Muscle layer of colon (tissue), 2 donors: Measurements from ENCODE around the gene CEP170B.

Experiments used
- H3K27ac ChIP-seq: one replicate; pipeline ENCODE4 v1.7.0; 2013; ENCODE audit warnings: low read depth, mild to moderate bottlenecking, low read length, moderate library complexity
- H3K27me3 ChIP-seq, 2 donors: one replicate each; pipeline ENCODE4 v1.7.0; 2013; ENCODE audit warnings: low read length in 2 of 2, mild to moderate bottlenecking in 2 of 2; ENCODE audit not compliant: insufficient read depth in 2 of 2, control insufficient read depth in 1 of 2
- H3K36me3 ChIP-seq: one replicate; pipeline ENCODE4 v1.7.0; 2013; ENCODE audit warnings: mild to moderate bottlenecking, low read length; ENCODE audit not compliant: insufficient read depth
- H3K4me1 ChIP-seq: one replicate; pipeline ENCODE4 v1.7.0; 2013; ENCODE audit warnings: mild to moderate bottlenecking, low read length; ENCODE audit not compliant: insufficient read depth
- H3K4me3 ChIP-seq, 2 donors: one replicate each; pipeline ENCODE4 v1.7.0; 2013; ENCODE audit warnings: low read length in 2 of 2, low read depth in 1 of 2, mild to moderate bottlenecking in 1 of 2, moderate library complexity in 1 of 2
- H3K9ac ChIP-seq: one replicate; pipeline ENCODE4 v1.7.0; 2013; ENCODE audit warnings: low read length
- H3K9me3 ChIP-seq: one replicate; pipeline ENCODE4 v1.7.0; 2013; ENCODE audit warnings: mild to moderate bottlenecking, low read length
- donor health status: abdominal sarcoma.
- donor health status: Adenocarcinoma of cecum.

CEP170B gene

DNA sequence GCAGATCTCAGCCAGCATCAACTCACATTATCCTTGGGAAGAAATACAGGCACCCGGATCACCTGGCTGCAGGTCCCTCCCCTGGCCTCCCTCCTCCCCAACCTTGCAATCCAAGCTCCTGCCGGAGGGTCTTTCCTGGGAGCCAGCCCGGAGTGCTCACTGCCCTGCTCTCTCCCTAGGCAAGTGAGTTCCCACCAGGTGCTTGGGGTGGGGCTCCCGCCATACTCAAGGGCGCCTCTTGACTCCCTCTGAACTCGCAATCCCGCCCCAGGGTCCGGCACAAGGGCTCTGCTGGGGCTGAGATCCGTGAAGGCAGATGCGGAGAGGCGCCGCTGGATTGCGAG, 1.2 kb upstream of the CEP170B start:
- Histone ChIP-seq H3K4me1 (peaks cover 9% of the 10 kb centered on the region), H3K4me3 (no peak overlapping the region), H3K27me3 (no peaks in the 10 kb centered on the region), H3K36me3 (no peaks in the 10 kb centered on the region), H3K9ac (no peak overlapping the region), H3K27ac (no peak overlapping the region), H3K9me3 (no peaks in the 10 kb centered on the region)

DNA sequence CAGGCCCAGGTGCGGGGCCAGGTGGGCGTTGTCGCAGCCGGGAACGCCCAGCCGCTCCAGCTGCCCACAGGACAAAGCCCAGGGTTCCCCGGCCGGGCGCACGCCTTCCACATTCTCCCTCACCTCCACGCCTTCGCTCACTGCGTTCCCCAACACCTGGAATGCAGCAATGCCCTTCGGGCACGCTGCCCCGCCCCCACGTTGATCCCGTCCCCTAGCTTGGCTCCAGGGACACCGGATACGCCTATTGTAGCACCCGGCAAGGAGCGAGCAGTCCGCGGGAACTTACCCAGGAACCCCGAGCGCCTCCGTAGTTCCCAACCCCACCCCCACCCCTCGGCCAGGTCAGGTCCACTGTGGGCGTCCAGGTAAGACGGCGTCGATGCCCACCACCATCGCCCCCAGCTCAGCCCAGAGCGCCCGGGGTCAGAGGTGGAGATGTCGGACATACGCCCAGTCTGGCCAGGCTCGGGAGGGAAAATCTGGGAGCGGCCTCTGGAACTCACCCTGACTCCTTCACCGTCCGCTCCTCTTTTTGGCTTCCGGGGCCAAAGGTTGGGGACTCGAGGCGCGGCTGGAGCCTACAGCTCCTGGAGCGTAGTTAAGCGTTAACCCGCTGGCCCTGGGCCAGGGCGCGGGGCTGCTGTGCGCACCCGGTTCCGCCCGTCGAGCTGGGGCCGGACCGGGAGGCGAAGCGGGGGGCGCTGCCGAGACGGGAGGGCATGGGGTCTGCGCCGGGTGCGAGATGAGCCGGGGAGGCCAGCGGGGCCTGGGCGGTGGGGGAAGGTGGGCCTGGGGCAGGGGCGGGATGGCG, 594 bp upstream of the CEP170B start:
- Histone ChIP-seq H3K4me3 (peak overlapping the region; percentile 27 to 61), H3K27me3 (no peaks in the 10 kb centered on the region), H3K9me3 (no peaks in the 10 kb centered on the region), H3K27ac (no peak overlapping the region), H3K36me3 (no peaks in the 10 kb centered on the region), H3K4me1 (peaks cover 9% of the 10 kb centered on the region), H3K9ac (no peak overlapping the region)

DNA sequence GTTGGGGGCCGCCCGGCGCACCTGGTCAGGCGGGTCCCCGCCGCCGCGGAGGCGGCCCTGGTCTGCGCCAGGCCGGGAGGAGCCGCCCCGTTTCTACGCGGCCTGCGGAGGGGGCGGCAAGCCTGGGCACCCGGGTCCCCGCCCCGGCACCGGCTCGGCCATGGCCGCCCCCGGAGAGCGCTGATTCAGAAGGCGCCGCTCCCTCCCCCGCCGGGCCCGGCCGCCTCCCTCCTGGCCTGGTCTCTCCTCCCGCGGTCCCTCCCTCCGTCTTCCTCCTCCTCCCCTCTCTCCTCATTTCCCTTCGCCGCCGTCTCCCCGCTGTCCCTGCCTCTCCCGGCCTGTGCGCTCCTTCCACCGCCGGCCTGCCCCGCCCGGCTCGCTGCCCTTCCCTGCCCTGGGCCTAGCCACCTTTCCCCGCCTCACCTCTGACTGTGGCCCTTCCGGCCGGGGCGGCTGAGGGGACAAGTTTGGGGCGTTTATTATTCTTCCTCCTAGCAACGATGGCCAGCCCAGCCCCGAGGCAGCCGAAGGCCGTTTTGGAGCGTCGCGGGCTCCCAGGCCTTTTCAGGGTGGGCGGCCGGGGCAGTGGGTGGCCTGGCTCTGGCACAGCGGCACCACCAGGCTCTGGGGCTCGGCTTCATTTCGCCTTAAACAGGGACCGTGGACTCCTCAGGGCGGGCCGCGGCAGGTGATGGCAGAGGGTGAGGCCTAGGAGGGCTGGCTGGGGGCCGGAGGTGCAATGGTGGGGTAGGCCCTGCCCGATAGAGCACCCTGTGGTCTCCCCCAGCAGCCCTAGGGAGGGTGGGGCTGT, 768 bp downstream of the CEP170B start:
- H3K4me1 ChIP-seq = peaks cover 9% of the 10 kb centered on the region
- H3K27ac ChIP-seq = peak overlapping the region; percentile 52
- no peaks in the 10 kb centered on the region for H3K9me3 ChIP-seq
- peak overlapping the region; percentile 55 to 85 for H3K4me3 ChIP-seq
- H3K9ac ChIP-seq = peak overlapping the region; percentile 33
- no peaks in the 10 kb centered on the region for H3K27me3 ChIP-seq
- no peaks in the 10 kb centered on the region for H3K36me3 ChIP-seq

DNA sequence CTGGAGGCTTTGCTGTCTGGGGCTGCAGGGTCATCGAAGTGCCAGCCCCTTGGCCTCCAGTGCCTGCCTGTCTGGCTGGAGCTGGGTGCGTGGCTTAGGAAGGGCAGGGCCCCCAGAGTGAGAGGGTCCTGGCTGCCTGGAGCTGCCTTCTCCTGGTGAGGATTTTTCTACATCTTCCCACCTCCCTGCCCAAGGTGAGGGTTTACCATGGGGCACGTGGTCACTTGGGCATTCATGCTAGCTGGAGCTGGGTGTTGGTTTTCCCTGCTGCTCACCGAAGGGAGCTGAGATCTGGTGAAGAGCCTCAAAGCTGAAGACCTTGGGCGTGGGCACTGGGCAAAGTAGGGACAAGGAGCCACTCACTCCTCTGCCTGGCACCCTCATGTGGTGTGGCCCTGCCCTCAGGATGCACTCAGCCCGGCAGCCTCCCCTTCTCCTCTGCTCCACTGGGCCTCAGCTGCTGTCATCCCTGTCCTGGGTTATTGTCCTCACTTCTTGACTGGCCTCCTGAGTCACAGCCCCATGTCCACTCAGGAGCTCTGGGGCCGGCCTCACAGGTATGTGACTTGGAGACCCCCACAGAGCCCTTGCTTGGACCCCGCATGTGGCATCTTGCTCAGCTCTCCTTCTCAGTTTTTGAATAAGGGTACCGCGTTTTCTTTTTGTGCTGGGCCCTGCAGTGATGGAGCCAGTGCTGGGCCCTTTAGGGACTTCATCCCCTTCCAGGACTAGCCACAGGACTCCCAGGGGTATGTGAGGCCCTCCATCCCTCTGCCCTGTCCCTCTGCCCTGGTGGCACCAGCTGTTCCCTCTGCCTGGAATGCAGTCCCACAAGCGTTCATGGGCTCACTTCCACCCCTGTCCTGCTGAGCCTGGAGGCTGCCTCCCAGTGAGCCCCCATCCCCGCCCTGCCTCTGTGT, 1.6 kb downstream of the CEP170B start:
- H3K4me3 ChIP-seq = peak overlapping the region; percentile 55 to 85
- peak overlapping the region; percentile 33 for H3K9ac ChIP-seq
- H3K27ac ChIP-seq = peak overlapping the region; percentile 52
- no peaks in the 10 kb centered on the region for H3K9me3 ChIP-seq
- peaks cover 9% of the 10 kb centered on the region for H3K4me1 ChIP-seq
- H3K27me3 ChIP-seq = no peaks in the 10 kb centered on the region
- H3K36me3 ChIP-seq = no peaks in the 10 kb centered on the region

DNA sequence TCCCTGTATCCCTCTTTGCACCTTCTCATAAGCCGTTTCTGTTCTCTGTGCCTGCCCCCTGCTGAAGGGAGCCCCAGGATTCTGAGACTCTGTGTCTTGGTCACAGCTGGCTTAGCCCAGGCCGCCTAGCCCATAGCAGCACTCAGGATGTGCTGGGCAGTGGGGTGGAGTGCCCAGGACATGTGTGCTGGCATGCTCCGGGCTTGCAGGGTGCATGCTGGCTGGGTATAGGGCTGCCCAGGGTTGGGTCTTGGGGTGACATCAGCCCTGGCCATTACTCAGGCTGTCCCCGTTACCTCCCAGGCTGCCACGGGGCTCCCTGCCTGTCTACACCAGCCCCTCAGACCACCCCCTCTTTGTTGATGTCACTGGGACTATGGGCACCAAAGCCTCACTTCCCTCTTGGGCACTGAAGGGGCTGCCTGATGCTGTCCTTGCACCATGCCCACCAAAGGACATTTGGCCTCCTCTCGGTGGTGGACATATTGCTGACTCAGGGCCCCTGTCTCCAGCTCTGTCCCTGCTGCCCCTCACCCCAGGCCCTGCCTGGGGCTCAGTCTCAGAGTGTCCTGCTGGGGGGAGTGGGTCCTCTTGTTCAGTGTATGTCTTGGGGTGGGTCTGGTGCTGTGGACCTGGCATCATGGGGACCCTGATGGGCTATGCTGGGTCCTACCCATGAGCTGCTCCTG, 2.4 kb downstream of the CEP170B start:
- Histone ChIP-seq H3K36me3 (no peaks in the 10 kb centered on the region), H3K9me3 (no peaks in the 10 kb centered on the region), H3K27ac (no peak overlapping the region), H3K9ac (no peak overlapping the region), H3K4me1 (peaks cover 9% of the 10 kb centered on the region), H3K27me3 (no peaks in the 10 kb centered on the region), H3K4me3 (no peak overlapping the region)

DNA sequence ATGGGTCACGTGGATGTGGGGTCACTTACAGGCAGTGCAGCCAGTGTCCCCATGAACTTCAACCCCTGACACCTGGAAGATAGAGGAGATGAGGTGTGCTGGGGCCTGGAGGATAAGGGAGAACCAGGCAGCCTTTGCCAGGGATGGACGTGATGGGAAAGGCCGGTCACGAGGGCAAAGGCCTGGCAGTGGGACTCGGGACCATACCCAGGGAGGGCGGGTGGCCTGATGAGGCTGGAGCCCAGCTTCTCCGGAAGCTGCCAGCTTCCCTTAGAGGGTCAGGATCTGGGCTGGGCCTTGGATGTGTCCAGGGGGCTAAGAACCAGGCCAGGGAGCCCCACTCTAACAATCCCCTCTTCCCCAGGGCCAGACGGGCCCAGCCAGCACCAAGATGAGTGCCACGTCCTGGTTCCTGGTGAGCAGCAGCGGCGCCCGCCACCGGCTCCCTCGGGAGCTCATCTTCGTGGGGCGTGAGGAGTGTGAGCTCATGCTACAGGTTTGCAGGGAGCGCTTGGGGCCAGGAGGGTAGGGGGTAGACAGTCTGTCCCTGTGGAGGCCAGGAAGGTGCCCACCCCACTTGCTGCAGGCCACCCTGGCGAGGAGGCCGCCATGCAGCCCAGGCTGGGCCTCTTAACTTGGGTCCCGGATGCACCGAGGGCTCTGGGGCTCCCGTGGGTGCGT, 3.1 kb downstream of the CEP170B start:
- no peak overlapping the region for H3K9ac ChIP-seq
- peaks cover 9% of the 10 kb centered on the region for H3K4me1 ChIP-seq
- H3K27ac ChIP-seq = no peak overlapping the region
- H3K27me3 ChIP-seq = no peaks in the 10 kb centered on the region
- no peaks in the 10 kb centered on the region for H3K9me3 ChIP-seq
- H3K36me3 ChIP-seq = no peaks in the 10 kb centered on the region
- H3K4me3 ChIP-seq = no peak overlapping the region

DNA sequence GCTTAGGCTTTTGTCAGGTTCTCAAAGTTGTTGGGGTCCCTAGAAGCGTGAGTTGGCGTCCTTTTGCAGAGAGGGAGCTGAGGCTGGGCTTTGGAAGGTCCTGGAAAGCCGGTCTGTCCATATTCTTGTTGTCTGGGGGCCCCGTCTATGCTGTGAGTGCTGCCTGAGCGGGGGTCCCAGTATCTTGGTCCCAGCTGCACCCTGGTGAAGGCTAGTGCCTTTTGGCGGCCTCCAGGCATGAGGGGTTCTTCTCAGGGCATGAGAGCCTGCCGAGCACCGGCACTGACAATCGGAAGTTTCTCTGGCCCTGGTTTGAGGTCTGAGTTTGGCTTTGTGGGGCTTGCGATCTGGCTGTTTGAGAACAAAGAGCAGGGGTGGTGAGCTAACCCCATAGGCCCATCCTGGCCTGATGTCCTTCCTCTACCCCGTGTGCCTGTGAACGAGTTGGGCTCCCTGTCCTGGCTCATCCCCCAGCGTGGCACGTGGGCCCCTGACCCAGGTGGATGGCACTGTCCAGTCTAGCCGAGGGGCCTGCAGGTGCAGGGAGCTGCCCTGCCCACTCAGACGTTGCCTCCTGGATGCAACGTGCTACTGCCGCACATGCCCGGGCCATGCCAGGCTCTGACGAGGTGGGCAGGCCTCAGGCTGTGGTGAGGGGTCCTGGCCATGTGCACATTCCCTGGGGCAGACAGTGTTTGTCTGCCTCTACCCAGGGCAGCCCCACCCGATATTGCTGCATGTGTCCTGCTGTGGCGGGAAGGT, 3.9 kb downstream of the CEP170B start:
- H3K4me3 ChIP-seq = no peak overlapping the region
- no peaks in the 10 kb centered on the region for H3K36me3 ChIP-seq
- H3K4me1 ChIP-seq = peaks cover 9% of the 10 kb centered on the region
- H3K9ac ChIP-seq = no peak overlapping the region
- no peaks in the 10 kb centered on the region for H3K27me3 ChIP-seq
- no peak overlapping the region for H3K27ac ChIP-seq
- no peaks in the 10 kb centered on the region for H3K9me3 ChIP-seq

DNA sequence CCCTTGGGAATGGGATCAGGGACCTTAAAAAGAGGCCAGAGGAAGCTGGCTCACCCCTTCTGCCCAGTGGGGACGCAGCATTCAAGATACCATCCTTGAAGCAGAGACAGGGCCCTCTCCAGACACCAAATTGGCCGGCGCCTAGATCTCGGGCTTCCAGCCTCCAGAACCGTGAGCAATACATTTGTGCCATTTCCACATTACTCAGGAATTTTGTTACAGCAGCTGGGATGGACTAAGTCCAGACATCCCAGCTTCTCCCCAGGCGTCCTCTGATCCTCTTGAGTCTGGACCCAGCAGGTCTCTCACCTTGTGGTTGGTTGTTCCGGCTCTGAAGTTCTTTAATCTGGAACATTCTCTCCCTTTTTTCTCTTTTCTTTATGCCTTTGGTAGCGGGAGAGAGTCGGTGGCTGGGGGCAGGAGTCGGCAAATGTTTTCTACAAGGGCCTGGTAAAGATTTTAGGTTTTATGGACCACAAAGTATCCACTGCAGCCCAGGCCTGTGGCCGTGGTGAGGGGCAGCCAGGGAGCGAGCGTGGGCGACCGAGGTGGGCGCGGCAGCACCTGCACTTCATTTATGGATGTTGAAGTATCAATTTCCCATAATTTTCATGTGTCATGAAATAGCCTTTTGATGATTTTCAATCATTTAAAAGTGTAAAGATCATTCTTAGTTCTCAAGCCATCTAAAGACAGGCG, 4.8 kb downstream of the CEP170B start:
- no peaks in the 10 kb centered on the region for H3K27me3 ChIP-seq
- H3K9me3 ChIP-seq = no peaks in the 10 kb centered on the region
- peaks cover 9% of the 10 kb centered on the region for H3K4me1 ChIP-seq
- H3K36me3 ChIP-seq = no peaks in the 10 kb centered on the region
- no peak overlapping the region for H3K9ac ChIP-seq
- H3K27ac ChIP-seq = no peak overlapping the region
- H3K4me3 ChIP-seq = no peak overlapping the region

DNA sequence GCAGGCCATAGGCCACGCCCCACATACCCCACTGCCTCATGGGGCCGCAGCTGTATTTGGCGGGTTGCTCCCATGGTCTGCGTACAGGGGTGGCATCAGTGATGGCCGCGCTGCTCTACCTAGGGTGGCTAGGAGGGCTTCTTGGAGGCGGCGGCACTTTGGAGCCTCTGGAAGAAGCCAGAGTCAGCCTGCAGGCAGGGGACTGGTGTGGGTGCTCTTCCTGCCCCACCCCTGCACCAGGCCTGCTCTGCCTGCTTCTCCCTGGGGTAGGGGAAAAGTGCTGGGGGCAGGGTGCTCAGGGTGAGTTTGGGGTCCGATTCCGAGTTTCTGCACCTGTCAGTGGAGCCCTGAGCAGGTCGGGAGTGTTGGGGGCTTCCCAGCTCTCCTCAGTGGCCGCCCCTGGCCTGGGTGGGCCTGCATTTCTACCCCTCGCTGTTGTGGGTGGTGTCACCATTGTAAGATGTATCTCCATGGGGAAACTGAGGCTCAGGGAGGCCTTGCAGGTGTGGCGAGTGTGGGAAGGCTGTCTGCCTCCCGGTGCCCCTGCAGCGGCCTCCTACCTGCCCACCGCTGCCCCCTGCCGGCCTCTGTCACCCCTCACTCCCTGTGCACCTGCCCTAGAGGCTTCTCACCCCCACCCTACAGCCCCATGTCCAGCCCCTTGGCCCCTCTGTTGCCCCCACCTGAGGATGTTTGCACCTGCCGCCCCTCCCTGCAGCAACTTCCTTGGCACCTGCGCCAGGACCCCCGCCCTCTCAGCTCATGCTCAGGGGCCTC, 5.5 kb downstream of the CEP170B start:
- Histone ChIP-seq H3K4me1 (peaks cover 9% of the 10 kb centered on the region), H3K27me3 (no peaks in the 10 kb centered on the region), H3K4me3 (no peak overlapping the region)

More for the DNA sequence above, 5.5 kb downstream of the CEP170B start:
- no peak overlapping the region for H3K9ac ChIP-seq
- H3K36me3 ChIP-seq = no peaks in the 10 kb centered on the region
- no peak overlapping the region for H3K27ac ChIP-seq
- no peaks in the 10 kb centered on the region for H3K9me3 ChIP-seq
